HUDEP-2 (cell line): ENCODE measurements around the gene PKIB.

Experiments used
- DNase-seq, 76 experiments: peaks; one replicate each; lab custom pipeline; 2025; ENCODE audit not compliant: unreplicated experiment in 76 of 76; lab: John Stamatoyannopoulos, UW

The PKIB gene

GRCh38 chr6:122702841-122703240, 92.6 kb downstream of the PKIB start:
- DNase-seq = no peak

GRCh38 chr6:122704066-122704465, 93.9 kb downstream of the PKIB start:
- no peak for DNase-seq

GRCh38 chr6:122709922-122710512, 99.8 kb downstream of the PKIB start:
- DNase-seq = no peak

- no peak for DNase-seq
Observed at GRCh38 chr6:122710908-122711635, 100.9 kb downstream of the PKIB start.

- DNase-seq = no peak
Observed at GRCh38 chr6:122712093-122712447, 101.9 kb downstream of the PKIB start.

GRCh38 chr6:122712448-122713137, 102.4 kb downstream of the PKIB start:
- DNase-seq = peak in 3 of 76 experiments; percentile 18 to 52 (median 36)

- DNase-seq = no peak
Observed at GRCh38 chr6:122713138-122713537, 102.9 kb downstream of the PKIB start.

GRCh38 chr6:122714059-122714458, 103.9 kb downstream of the PKIB start:
- peak in 1 of 76 experiments; percentile 5 for DNase-seq

- DNase-seq = no peak
Observed at GRCh38 chr6:122715725-122716124, 105.5 kb downstream of the PKIB start.

GRCh38 chr6:122717350-122717749, 107.1 kb downstream of the PKIB start:
- DNase-seq = no peak

GRCh38 chr6:122718616-122719015, 108.4 kb downstream of the PKIB start:
- no peak for DNase-seq

GRCh38 chr6:122719176-122719575, 109.0 kb downstream of the PKIB start:
- no peak for DNase-seq

GRCh38 chr6:122722746-122723145, 112.5 kb downstream of the PKIB start:
- DNase-seq = no peak

- peak in 17 of 76 experiments; percentile 3 to 61 (median 21) for DNase-seq
Observed at GRCh38 chr6:122726649-122727048, 116.4 kb downstream of the PKIB start.

GRCh38 chr6:122727244-122727643, 117.0 kb downstream of the PKIB start:
- no peak for DNase-seq

GRCh38 chr6:122730334-122730733, 120.1 kb downstream of the PKIB start:
- DNase-seq = no peak

- DNase-seq = peak in 13 of 76 experiments; percentile 9 to 53 (median 26)
Observed at GRCh38 chr6:122730775-122731386, 120.7 kb downstream of the PKIB start.

- no peak for DNase-seq
Observed at GRCh38 chr6:122733259-122733658, 123.1 kb downstream of the PKIB start.

- DNase-seq = no peak
Observed at GRCh38 chr6:122734529-122735395, 124.6 kb downstream of the PKIB start.

- DNase-seq = no peak
Observed at GRCh38 chr6:122735582-122735981, 125.4 kb downstream of the PKIB start.
